SK-N-SH (cell line): ENCODE results near the gene ETNK2.

Experiments
- TF ChIP-seq, protein P1 (sequence below): IDR thresholded peaks from 2 replicates; pipeline ENCODE4; 2012
- TF ChIP-seq, protein P2 (sequence below): IDR thresholded peaks from 2 replicates; pipeline ENCODE4 v1.6.1; 2012; ENCODE audit warnings: mild to moderate bottlenecking, low read depth, low read length, moderate library complexity

DNA sequence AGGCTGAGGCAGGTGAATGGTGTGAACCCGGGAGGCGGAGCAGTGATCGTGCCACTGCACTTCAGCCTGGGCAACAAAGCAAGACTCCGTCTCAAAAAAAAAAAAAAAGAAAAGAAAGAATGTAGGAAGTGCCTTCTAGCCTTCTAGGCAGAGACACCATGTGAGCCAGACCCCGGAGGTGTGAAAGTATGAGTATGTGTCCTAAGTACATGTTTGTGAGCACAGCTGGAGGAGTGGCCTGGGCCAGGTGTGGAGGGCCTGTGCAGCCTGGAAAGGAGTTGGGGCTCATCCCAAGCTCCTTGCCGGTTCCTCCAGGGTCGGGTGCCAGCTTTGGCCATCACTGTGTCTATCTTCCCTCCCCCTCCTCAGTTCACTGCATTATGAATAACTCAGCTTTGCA, 66.0 kb downstream of the ETNK2 start:
- TF ChIP-seq, protein P1, sequence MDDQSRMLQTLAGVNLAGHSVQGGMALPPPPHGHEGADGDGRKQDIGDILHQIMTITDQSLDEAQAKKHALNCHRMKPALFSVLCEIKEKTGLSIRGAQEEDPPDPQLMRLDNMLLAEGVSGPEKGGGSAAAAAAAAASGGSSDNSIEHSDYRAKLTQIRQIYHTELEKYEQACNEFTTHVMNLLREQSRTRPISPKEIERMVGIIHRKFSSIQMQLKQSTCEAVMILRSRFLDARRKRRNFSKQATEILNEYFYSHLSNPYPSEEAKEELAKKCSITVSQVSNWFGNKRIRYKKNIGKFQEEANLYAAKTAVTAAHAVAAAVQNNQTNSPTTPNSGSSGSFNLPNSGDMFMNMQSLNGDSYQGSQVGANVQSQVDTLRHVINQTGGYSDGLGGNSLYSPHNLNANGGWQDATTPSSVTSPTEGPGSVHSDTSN = no peak
- TF ChIP-seq, protein P2, sequence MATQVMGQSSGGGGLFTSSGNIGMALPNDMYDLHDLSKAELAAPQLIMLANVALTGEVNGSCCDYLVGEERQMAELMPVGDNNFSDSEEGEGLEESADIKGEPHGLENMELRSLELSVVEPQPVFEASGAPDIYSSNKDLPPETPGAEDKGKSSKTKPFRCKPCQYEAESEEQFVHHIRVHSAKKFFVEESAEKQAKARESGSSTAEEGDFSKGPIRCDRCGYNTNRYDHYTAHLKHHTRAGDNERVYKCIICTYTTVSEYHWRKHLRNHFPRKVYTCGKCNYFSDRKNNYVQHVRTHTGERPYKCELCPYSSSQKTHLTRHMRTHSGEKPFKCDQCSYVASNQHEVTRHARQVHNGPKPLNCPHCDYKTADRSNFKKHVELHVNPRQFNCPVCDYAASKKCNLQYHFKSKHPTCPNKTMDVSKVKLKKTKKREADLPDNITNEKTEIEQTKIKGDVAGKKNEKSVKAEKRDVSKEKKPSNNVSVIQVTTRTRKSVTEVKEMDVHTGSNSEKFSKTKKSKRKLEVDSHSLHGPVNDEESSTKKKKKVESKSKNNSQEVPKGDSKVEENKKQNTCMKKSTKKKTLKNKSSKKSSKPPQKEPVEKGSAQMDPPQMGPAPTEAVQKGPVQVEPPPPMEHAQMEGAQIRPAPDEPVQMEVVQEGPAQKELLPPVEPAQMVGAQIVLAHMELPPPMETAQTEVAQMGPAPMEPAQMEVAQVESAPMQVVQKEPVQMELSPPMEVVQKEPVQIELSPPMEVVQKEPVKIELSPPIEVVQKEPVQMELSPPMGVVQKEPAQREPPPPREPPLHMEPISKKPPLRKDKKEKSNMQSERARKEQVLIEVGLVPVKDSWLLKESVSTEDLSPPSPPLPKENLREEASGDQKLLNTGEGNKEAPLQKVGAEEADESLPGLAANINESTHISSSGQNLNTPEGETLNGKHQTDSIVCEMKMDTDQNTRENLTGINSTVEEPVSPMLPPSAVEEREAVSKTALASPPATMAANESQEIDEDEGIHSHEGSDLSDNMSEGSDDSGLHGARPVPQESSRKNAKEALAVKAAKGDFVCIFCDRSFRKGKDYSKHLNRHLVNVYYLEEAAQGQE = no peak
